C4-2B (cell line): ENCODE data around the gene ARSA.

ENCODE experiments used
- CTCF ChIP-seq: fragments of 450-650 bp; conservative IDR thresholded peaks from 2 replicates; pipeline ENCODE4 v1.5.1; 2017; ENCODE audit warnings: mild to moderate bottlenecking
- ZFX ChIP-seq: fragments of 450-650 bp; IDR thresholded peaks from 2 replicates; pipeline ENCODE4 v1.6.1; 2017

GRCh38 chr22:50672471-50673230 is 44.7 kb upstream of the ARSA start, which contains the start of gene SHANK3:
- TF ChIP-seq CTCF (no peak), ZFX (no peak)
